ENCODE data around the gene DLG2.

GRCh38 chr11:84452211-84452610 lies 1174.9 kb downstream of the DLG2 start:
- TF ChIP-seq CTCF (IDR thresholded peaks at IDR 0.05) (no peak), POLR2A (IDR thresholded peaks at IDR 0.05) (no peak), EP300 (IDR thresholded peaks at IDR 0.05) (no peak)

All from sigmoid colon (tissue), 4 donors.